ENCODE data around the gene UNKL.

Gene UNKL

DNA sequence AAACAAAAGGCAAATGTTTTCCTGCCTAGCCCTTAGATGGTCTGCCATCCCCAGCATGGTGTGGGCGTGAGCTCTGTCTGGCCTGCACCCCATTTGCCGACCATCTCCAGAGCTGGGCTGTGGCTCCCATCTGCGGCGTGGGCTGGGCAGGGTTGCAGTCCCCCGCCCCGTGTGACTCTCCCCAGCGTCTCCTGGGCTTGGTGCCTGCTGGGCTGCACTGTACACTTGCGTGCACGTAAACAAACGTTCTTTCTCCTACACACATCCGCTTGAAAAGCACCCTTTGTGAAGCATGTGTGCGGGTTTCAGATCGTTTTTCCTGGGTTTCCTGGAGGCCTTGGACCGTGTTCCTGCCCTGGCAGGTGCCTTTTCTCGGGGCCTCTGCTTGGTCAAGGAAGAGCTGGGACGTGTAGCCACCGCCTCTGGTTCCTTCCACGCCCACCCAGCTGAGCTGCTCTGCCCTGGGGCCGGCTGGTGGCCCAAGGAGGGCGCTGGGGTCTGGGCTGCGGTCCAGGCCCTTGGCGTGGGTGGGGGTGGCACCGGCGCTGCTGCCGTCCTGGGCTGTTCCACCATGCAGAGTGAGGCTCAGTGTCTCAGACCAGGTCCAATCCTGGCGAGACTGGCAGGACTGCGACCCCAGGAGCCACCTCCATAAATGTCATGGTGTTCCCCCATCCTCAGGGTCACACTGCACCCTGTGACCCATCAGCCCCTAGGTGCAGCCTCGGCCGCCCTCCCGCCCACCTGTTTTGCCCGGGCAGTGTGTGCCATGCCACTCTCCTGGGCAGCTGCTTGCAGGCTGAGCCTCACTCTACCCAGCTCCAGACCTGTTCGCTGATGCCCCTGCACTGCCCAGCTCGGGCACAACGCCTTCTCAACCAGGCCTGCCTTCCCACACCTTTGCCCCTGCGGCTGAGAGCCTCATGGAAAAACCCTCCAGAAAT, 90.9 kb downstream of the UNKL start:
- Histone ChIP-seq H3K4me1 (ENCODE audit: control insufficient read depth, insufficient read depth, low read length) (no peaks in the 10 kb centered on the region), H3K4me3 (ENCODE audit: low read length) (no peak overlapping the region), H3K36me3 (ENCODE audit: control insufficient read depth, insufficient read depth, low read length) (peaks cover 12% of the 10 kb centered on the region), H3K9ac (ENCODE audit: low read length) (no peak overlapping the region), H3K27me3 (ENCODE audit: control insufficient read depth, insufficient read depth, low read length) (no peaks in the 10 kb centered on the region), H3K9me3 (ENCODE audit: control insufficient read depth, low read length) (no peaks in the 10 kb centered on the region)

DNA sequence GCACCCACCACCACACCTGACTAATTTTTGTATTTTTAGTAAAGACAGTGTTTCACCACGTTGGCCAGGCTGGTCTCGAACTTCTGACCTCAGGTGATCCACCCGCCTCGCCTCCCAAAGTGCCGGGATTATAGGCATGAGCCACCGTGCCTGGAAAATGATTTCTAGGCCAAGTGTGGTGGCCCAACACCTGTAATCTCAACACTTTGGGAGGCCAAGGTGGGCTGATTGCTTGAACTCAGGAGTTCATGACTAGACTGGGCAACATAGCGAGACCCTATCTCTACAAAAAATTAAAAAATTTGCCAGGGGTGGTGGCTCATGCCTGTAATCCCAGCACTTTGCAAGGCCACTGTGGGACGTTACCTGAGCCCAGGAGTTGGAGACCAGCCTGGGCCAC, 92.1 kb downstream of the UNKL start:
- Histone ChIP-seq H3K27me3 (ENCODE audit: control insufficient read depth, insufficient read depth, low read length) (no peaks in the 10 kb centered on the region), H3K4me3 (ENCODE audit: low read length) (no peak overlapping the region), H3K9ac (ENCODE audit: low read length) (no peak overlapping the region), H3K4me1 (ENCODE audit: control insufficient read depth, insufficient read depth, low read length) (no peaks in the 10 kb centered on the region), H3K36me3 (ENCODE audit: control insufficient read depth, insufficient read depth, low read length) (peaks cover 17% of the 10 kb centered on the region), H3K9me3 (ENCODE audit: control insufficient read depth, low read length) (no peaks in the 10 kb centered on the region)

DNA sequence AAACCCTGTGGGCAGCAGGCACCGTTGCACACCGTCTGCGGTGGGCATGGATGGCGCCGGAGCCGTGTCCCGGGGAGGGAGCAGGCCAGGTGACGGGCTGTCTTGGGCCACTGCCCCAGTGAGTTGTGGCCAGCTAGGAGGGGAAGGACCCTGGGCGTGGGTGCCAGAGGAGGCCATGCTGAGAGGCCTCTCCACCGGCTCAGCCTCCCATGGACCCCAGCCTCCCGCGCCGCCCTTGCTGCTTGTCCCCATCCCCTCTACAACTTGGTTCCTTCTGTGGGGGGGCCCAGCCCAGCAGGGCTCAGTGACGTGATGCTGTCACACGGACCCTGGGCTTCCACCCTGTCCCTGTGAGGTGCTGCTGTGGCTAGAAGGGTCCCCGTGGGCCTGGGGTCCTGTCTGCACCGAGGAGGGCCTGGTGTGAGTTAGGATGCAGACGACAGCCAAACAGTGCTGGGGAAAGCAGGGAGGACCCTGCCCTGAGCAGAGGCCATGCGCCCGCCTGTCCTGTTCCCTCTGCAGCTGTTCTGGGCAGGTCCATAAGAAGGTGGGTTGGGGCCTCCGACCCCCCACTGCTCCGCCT, 93.8 kb downstream of the UNKL start:
- Histone ChIP-seq H3K9ac (ENCODE audit: low read length) (no peak overlapping the region), H3K9me3 (ENCODE audit: control insufficient read depth, low read length) (no peaks in the 10 kb centered on the region), H3K36me3 (ENCODE audit: control insufficient read depth, insufficient read depth, low read length) (peaks cover 20% of the 10 kb centered on the region), H3K4me1 (ENCODE audit: control insufficient read depth, insufficient read depth, low read length) (no peaks in the 10 kb centered on the region), H3K4me3 (ENCODE audit: low read length) (no peak overlapping the region), H3K27me3 (ENCODE audit: control insufficient read depth, insufficient read depth, low read length) (no peaks in the 10 kb centered on the region)

DNA sequence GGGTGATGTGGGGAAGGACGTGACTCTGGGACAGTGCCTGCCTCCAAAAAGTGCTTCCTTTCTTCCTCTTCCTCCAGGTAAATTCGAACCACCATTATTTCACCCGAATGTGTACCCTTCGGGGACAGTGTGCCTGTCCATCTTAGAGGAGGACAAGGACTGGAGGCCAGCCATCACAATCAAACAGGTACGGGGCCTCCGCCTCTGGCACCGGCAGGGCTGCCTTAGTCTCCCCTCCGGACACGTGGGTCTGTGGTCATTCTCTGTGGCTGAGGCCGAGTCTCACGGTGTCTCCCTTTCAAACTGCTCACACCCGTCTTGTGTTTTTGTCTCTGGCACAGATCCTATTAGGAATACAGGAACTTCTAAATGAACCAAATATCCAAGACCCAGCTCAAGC, 94.4 kb downstream of the UNKL start:
- Histone ChIP-seq H3K27me3 (ENCODE audit: control insufficient read depth, insufficient read depth, low read length) (no peaks in the 10 kb centered on the region), H3K9me3 (ENCODE audit: control insufficient read depth, low read length) (no peaks in the 10 kb centered on the region), H3K4me3 (ENCODE audit: low read length) (no peak overlapping the region), H3K9ac (ENCODE audit: low read length) (no peak overlapping the region), H3K4me1 (ENCODE audit: control insufficient read depth, insufficient read depth, low read length) (no peaks in the 10 kb centered on the region), H3K36me3 (ENCODE audit: control insufficient read depth, insufficient read depth, low read length) (peaks cover 15% of the 10 kb centered on the region)

DNA sequence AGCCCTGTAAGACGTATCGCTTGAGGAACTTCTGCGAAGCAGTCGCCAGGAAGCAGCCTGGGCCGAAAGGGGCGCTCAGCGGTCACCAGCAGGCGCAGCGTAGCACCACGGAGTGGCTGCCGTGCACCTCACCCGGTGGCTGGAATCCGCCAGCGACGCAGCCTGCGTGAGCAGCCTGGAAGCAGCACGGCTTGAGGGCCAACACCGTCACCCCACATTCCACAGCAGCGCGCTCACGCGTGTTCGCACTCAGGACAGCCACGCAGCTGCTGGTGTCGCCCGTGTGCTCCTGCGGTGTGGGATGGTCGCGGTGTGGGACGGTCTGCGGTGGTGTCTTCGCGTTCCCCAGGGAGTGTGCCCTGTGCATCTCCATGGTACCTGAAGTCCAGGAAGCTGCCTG, 95.5 kb downstream of the UNKL start:
- H3K36me3 ChIP-seq (ENCODE audit: control insufficient read depth, insufficient read depth, low read length): peaks cover 12% of the 10 kb centered on the region
- no peaks in the 10 kb centered on the region for H3K27me3 ChIP-seq (ENCODE audit: control insufficient read depth, insufficient read depth, low read length)
- H3K9me3 ChIP-seq (ENCODE audit: control insufficient read depth, low read length): no peaks in the 10 kb centered on the region
- H3K9ac ChIP-seq (ENCODE audit: low read length): no peak overlapping the region
- H3K4me1 ChIP-seq (ENCODE audit: control insufficient read depth, insufficient read depth, low read length): no peaks in the 10 kb centered on the region
- no peak overlapping the region for H3K4me3 ChIP-seq (ENCODE audit: low read length)

DNA sequence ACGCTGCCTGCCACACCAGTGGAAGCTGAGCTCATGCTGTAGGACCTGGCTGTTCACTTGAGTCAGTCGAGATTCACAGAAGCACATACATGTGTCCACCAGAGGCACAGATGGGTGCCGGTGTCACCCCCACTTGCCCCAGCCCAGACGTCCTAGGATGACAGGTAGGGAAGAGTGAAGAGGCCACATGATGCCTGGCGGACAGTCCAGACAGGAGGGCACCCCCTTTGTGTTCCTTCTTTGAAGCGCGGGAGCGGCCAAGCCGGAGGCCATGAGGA, 96.3 kb downstream of the UNKL start:
- Histone ChIP-seq H3K4me1 (ENCODE audit: control insufficient read depth, insufficient read depth, low read length) (no peaks in the 10 kb centered on the region), H3K27me3 (ENCODE audit: control insufficient read depth, insufficient read depth, low read length) (no peaks in the 10 kb centered on the region), H3K4me3 (ENCODE audit: low read length) (no peak overlapping the region), H3K36me3 (ENCODE audit: control insufficient read depth, insufficient read depth, low read length) (peaks cover 12% of the 10 kb centered on the region), H3K9me3 (ENCODE audit: control insufficient read depth, low read length) (no peaks in the 10 kb centered on the region), H3K9ac (ENCODE audit: low read length) (no peak overlapping the region)

DNA sequence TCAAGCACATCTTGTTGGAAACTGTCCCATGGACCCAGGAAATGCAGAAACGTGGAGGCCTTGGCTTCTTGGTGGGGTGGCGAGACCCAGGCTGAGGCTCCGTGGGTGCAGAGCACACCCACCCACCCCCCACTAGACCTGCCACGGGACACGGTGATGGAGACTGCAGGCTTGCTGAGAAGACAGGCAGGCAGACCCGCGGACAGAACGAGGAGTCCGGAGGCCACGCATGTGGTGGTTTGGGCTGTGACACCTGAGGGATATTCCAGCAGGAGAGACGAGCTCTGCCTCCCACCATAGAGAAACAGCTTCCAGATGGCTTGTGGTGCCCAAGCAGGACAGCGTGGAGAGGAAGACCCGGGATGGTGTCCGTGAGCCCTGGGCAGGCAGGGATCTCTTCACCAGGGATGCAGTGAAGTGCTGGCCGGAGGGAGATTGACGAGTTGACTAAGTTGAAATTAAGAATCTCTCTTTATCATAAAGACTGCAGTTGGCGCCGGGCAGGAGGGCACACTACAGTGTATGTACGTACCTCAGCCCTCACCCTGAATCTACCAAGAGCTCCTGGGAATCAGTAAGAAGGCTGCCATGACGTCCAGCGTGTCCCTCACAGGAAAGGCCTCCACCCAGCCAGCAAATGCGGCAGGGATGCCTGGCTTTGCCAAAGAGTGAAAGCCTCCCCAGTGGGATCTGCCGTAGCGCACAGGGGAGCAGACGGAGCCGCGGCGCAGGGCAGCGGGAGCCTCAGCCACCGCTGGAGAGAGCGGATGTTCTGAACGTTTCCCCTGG, 96.8 kb downstream of the UNKL start:
- peaks cover 12% of the 10 kb centered on the region for H3K36me3 ChIP-seq (ENCODE audit: control insufficient read depth, insufficient read depth, low read length)

DNA sequence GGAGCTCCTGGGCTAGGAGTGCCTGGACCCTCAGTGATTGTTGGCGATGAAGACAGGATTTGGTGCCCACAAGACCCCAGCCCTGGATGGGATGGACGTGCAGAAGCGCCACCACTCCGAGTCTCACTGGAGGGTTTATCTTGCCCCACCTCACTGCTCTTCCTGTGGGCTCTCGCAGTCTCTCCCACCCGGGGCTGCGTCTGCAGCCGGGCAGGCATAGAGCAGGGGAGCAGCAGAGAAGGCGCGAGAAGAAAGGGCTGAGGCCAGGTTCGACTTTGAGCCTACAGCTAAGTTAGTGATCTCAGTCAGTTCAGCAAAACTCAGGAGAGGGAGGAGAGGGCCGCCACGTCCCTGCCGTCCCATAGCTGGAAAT, 98.5 kb downstream of the UNKL start:
- H3K36me3 ChIP-seq (ENCODE audit: control insufficient read depth, insufficient read depth, low read length): peaks cover 12% of the 10 kb centered on the region
- peaks cover 20% of the 10 kb centered on the region for H3K4me1 ChIP-seq (ENCODE audit: control insufficient read depth, insufficient read depth, low read length)
- H3K9ac ChIP-seq (ENCODE audit: low read length): no peak overlapping the region
- H3K9me3 ChIP-seq (ENCODE audit: control insufficient read depth, low read length): no peaks in the 10 kb centered on the region
- H3K4me3 ChIP-seq (ENCODE audit: low read length): no peak overlapping the region
- no peaks in the 10 kb centered on the region for H3K27me3 ChIP-seq (ENCODE audit: control insufficient read depth, insufficient read depth, low read length)

More for the DNA sequence above, 96.8 kb downstream of the UNKL start:
- Histone ChIP-seq H3K4me1 (ENCODE audit: control insufficient read depth, insufficient read depth, low read length) (peaks cover 3% of the 10 kb centered on the region), H3K9ac (ENCODE audit: low read length) (no peak overlapping the region), H3K4me3 (ENCODE audit: low read length) (no peak overlapping the region), H3K27me3 (ENCODE audit: control insufficient read depth, insufficient read depth, low read length) (no peaks in the 10 kb centered on the region), H3K9me3 (ENCODE audit: control insufficient read depth, low read length) (no peaks in the 10 kb centered on the region)

DNA sequence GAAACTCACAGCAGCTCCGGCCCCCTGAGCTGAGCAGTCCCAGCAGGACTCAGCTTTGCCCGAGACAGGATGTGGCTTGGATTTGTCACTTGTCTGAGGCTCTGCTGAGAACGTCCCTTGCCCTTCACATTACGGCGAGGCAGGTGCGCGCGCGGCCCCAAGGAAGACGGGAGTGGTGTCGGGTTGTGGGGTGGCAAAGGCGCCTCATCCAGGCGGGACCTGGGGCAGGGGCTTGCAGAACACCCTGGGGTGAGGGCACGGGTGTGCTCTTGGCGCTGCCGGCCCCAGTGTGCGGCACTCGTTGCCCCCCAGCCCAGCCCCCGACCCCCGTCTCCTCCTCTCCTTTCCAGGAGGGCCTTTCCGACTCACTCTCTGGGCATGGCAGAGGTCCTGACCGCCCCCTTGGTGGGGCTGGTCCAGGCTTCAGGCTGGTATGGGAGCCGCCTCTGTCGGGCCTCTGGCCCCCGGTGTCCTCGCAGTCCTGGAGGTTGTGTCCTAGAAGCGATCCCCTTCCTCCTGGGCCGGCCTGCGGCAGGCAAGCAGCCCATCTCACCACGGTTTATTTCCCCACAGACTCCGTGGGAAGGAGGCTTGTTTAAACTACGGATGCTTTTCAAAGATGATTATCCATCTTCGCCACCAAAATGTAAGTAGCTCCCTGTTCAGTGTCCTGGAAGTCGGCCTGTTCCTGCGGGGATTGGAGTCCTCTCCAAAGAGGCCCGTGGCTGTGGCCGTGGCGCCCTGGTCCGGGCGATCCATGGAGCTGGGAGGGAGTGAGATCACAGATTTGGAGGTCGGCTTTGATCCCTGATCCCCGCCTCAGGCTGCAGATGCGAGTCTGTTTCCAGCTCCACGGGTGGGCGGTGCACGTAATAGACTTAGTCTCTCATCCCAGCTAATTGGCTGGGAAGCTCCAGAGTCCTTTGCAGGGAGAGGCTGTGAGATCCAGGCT, 99.1 kb downstream of the UNKL start:
- no peak overlapping the region for H3K9ac ChIP-seq (ENCODE audit: low read length)
- H3K9me3 ChIP-seq (ENCODE audit: control insufficient read depth, low read length): no peaks in the 10 kb centered on the region
- H3K4me1 ChIP-seq (ENCODE audit: control insufficient read depth, insufficient read depth, low read length): peaks cover 21% of the 10 kb centered on the region
- H3K36me3 ChIP-seq (ENCODE audit: control insufficient read depth, insufficient read depth, low read length): peaks cover 12% of the 10 kb centered on the region
- H3K27me3 ChIP-seq (ENCODE audit: control insufficient read depth, insufficient read depth, low read length): no peaks in the 10 kb centered on the region
- no peak overlapping the region for H3K4me3 ChIP-seq (ENCODE audit: low read length)

DNA sequence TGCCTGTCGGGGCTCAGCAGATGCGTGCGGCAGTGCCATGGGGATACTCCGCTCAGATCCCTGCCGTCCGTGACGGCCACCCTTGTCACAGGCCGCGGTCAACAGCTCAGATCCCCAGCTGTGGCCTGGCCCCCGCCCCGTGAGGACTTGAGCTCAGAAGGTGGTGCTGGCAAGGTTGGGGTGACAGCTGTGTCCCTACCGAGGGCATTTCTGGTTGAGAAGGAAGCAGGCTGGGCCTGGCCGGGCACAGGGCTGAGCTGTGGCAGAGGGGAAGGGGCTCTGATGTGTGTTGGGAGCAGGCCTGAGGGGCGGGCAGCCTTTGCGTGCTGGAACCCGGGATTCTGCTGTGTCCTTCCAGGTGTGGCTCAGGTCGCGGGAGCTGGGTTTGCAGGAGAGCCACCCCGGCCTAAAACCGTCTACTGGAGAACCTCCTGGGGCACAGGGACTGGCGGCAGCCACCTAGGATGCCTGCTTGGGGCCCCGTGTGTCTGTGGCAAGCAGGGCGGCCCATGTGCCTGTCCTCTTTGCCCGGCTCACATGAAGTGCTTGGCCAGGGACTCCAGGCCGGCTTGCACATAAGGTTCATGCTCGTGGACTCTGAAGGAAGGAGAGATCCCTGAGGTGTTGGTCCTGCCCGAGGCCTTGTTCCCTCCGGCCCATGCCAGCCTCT, 100.0 kb downstream of the UNKL start:
- Histone ChIP-seq H3K4me3 (ENCODE audit: low read length) (no peak overlapping the region), H3K27me3 (ENCODE audit: control insufficient read depth, insufficient read depth, low read length) (no peaks in the 10 kb centered on the region), H3K4me1 (ENCODE audit: control insufficient read depth, insufficient read depth, low read length) (peaks cover 21% of the 10 kb centered on the region), H3K36me3 (ENCODE audit: control insufficient read depth, insufficient read depth, low read length) (peaks cover 11% of the 10 kb centered on the region), H3K9ac (ENCODE audit: low read length) (no peak overlapping the region), H3K9me3 (ENCODE audit: control insufficient read depth, low read length) (no peaks in the 10 kb centered on the region)

DNA sequence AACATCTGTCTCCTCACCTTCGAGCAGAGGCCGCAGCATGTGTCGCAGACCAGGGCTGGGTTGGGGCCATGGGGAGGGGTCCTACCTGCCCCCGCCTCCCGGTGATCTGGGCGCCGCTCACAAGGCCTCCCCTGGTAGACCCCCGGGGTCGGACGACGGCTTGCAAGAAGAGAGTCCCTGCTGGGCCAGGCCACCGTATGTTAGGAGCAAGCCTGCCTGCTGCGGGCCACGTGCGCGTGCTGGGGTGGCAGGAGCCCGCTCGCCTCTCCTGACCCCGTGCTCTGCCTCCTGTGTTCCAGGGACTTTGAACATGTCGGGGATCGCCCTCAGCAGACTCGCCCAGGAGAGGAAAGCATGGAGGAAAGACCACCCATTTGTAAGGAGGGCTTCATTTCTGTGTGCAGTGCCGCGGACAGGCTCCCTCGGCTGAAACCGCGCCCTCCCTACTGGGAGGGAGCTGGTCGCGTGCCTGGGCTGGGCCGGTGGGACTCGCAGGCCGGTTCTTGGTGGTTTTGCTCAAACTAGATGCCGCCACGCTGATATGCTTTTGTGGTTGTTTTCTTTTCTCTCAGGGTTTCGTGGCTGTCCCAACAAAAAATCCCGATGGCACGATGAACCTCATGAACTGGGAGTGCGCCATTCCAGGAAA, 100.7 kb downstream of the UNKL start:
- H3K4me3 ChIP-seq (ENCODE audit: low read length): no peak overlapping the region
- H3K27me3 ChIP-seq (ENCODE audit: control insufficient read depth, insufficient read depth, low read length): no peaks in the 10 kb centered on the region
- no peaks in the 10 kb centered on the region for H3K9me3 ChIP-seq (ENCODE audit: control insufficient read depth, low read length)
- no peak overlapping the region for H3K9ac ChIP-seq (ENCODE audit: low read length)
- H3K4me1 ChIP-seq (ENCODE audit: control insufficient read depth, insufficient read depth, low read length): peaks cover 21% of the 10 kb centered on the region
- H3K36me3 ChIP-seq (ENCODE audit: control insufficient read depth, insufficient read depth, low read length): peaks cover 8% of the 10 kb centered on the region
